SK-N-SH (cell line): ENCODE results near the gene TCFL5. TPM values are rescaled to one million over a fixed set of nuclear protein-coding genes. Genes with fewer than 3 reads are reported as not detected.

Experiments
- CTCF ChIA-PET: fragments of 300-600, 350-600 bp; formaldehyde crosslinking; extraction: SDS; loops from one replicate; lab custom pipeline; 2021; lab: Yijun Ruan, JAX
- POLR2A ChIA-PET: fragments of 350-600 bp; sonication (Branson Sonifier 250); formaldehyde crosslinking; extraction: SDS; loops from one replicate; lab custom pipeline; 2020; ENCODE audit warnings: antibody characterized with exemption, inconsistent platforms; lab: Yijun Ruan, JAX
- DNase-seq: peaks from one replicate; pipeline ENCODE4 v3.0.0; 2012
- H2AFZ ChIP-seq: fragments of 200-600 bp; sonication (generic); 2 replicates; pipeline ENCODE4 v1.8.1; 2016; ENCODE audit warnings: antibody characterized with exemption, mild to moderate bottlenecking, low read depth
- H3F3A ChIP-seq: fragments of 200-600 bp; sonication (generic); replicated peaks from 2 replicates; pipeline ENCODE3; 2016; ENCODE audit warnings: antibody characterized with exemption, mild to moderate bottlenecking; ENCODE audit not compliant: insufficient read depth
- H3K27ac ChIP-seq, 2 experiments: fragments of 200-500 bp in 1 of 2; fragments of 200-600 bp in 1 of 2; sonication (Bioruptor generic) in 1 of 2; sonication (generic), shearing (Covaris generic) in 1 of 2; 2 replicates each; pipeline versions ENCODE4 v1.5.1 to v1.6.1; 2014 to 2016; ENCODE audit warnings: low read depth in 2 of 2, inconsistent platforms in 1 of 2, low read length in 1 of 2, mild to moderate bottlenecking in 1 of 2, mixed read lengths in 1 of 2
- H3K27me3 ChIP-seq: fragments of 200-600 bp; sonication (generic), shearing (Covaris generic); 2 replicates; pipeline ENCODE4 v1.6.1; 2016; ENCODE audit warnings: mixed run types; ENCODE audit not compliant: insufficient read depth
- H3K36me3 ChIP-seq, 2 experiments: fragments of 200-500 bp in 1 of 2; fragments of 200-600 bp in 1 of 2; sonication (Bioruptor generic) in 1 of 2; sonication (generic) in 1 of 2; replicated peaks in 1 of 2; 2 replicates each; pipeline versions ENCODE3 to v1.5.1; 2014 to 2016; ENCODE audit warnings: low read length in 1 of 2, mild to moderate bottlenecking in 1 of 2; ENCODE audit not compliant: insufficient read depth in 2 of 2, control insufficient read depth in 1 of 2
- H3K4me1 ChIP-seq, 2 experiments: fragments of 200-500 bp in 1 of 2; fragments of 200-600 bp in 1 of 2; sonication (Bioruptor generic) in 1 of 2; sonication (generic), shearing (Covaris generic) in 1 of 2; 2 replicates each; pipeline versions ENCODE4 v1.5.1 to v1.6.1; 2014 to 2016; ENCODE audit warnings: low read depth in 1 of 2, low read length in 1 of 2, mixed run types in 1 of 2; ENCODE audit not compliant: insufficient read depth in 2 of 2, control insufficient read depth in 1 of 2
- H3K4me2 ChIP-seq: fragments of 200-600 bp; sonication (generic), shearing (Covaris generic); 2 replicates; pipeline ENCODE4 v1.6.1; 2017; ENCODE audit warnings: mixed run types
- H3K4me3 ChIP-seq, 2 experiments: fragments of 200-500 bp in 1 of 2; fragments of 200-600 bp in 1 of 2; sonication (Bioruptor generic) in 1 of 2; sonication (generic), shearing (Covaris generic) in 1 of 2; 2 replicates each; pipeline versions ENCODE4 v1.5.1 to v1.8.1; 2014 to 2016; ENCODE audit warnings: low read depth in 2 of 2, inconsistent platforms in 1 of 2, low read length in 1 of 2, mild to moderate bottlenecking in 1 of 2, mixed read lengths in 1 of 2, moderate library complexity in 1 of 2
- H3K79me2 ChIP-seq: fragments of 200-600 bp; sonication (generic); 2 replicates; pipeline ENCODE4 v1.8.1; 2017; ENCODE audit warnings: mild to moderate bottlenecking; ENCODE audit not compliant: insufficient read depth
- H3K9ac ChIP-seq: fragments of 200-600 bp; sonication (generic); 2 replicates; pipeline ENCODE4 v1.6.1; 2017; ENCODE audit warnings: mixed run types
- H3K9me2 ChIP-seq: fragments of 200-600 bp; sonication (generic); 2 replicates; pipeline ENCODE4 v1.6.1; 2017; ENCODE audit warnings: mixed run types
- H3K9me3 ChIP-seq: fragments of 200-600 bp; sonication (generic); 2 replicates; pipeline ENCODE4 v1.6.1; 2017; ENCODE audit warnings: mixed run types, mild to moderate bottlenecking, moderate library complexity
- H4K20me1 ChIP-seq: fragments of 200-600 bp; sonication (generic); 2 replicates; pipeline ENCODE4 v1.6.1; 2017; ENCODE audit warnings: mild to moderate bottlenecking, mixed run types; ENCODE audit not compliant: insufficient read depth
- CHD2 ChIP-seq: fragments of 150-350 bp; IDR thresholded peaks from 2 replicates; pipeline ENCODE4 v1.6.1; 2018; ENCODE audit warnings: low read length; ENCODE audit not compliant: partially characterized antibody
- FOSL2 ChIP-seq: IDR thresholded peaks from 2 replicates; pipeline ENCODE4 v1.4.0; 2012; ENCODE audit warnings: low read depth, mild to moderate bottlenecking, moderate library complexity, borderline replicate concordance
- FOXJ3 ChIP-seq: sonication (generic); formaldehyde crosslinking; IDR thresholded peaks from 2 replicates; pipeline ENCODE4 v1.5.1; 2020; ENCODE audit warnings: mild to moderate bottlenecking, missing genetic modification reagents
- FOXM1 ChIP-seq: IDR thresholded peaks from 2 replicates; pipeline ENCODE4 v1.4.0; 2012; ENCODE audit warnings: low read depth, mild to moderate bottlenecking
- GABPA ChIP-seq: IDR thresholded peaks from 2 replicates; pipeline ENCODE4 v1.4.0; 2012; ENCODE audit warnings: low read depth, mild to moderate bottlenecking
- GATA2 ChIP-seq: sonication (generic); formaldehyde crosslinking; IDR thresholded peaks from 2 replicates; pipeline ENCODE4 v1.5.0; 2020; ENCODE audit warnings: mild to moderate bottlenecking, missing genetic modification reagents
- JUND ChIP-seq: IDR thresholded peaks from 2 replicates; pipeline ENCODE4 v1.4.0; 2012
- MAX ChIP-seq: IDR thresholded peaks from 2 replicates; pipeline ENCODE4 v1.4.0; 2012; ENCODE audit warnings: low read depth
- NFIC ChIP-seq: IDR thresholded peaks from 2 replicates; pipeline ENCODE4 v1.4.0; 2012; ENCODE audit warnings: borderline replicate concordance
- PBX3 ChIP-seq: IDR thresholded peaks from 2 replicates; pipeline ENCODE4; 2012
- POLR2AphosphoS5 ChIP-seq: IDR thresholded peaks from 2 replicates; pipeline ENCODE4 v1.6.1; 2012; ENCODE audit warnings: low read depth, low read length
- RAD21 ChIP-seq: IDR thresholded peaks from 2 replicates; pipeline ENCODE4 v1.6.1; 2012; ENCODE audit warnings: mild to moderate bottlenecking, low read length
- REST ChIP-seq: IDR thresholded peaks from 2 replicates; pipeline ENCODE4 v1.6.1; 2012; ENCODE audit warnings: mild to moderate bottlenecking, low read depth, low read length, moderate library complexity
- RFX5 ChIP-seq: IDR thresholded peaks from 2 replicates; pipeline ENCODE4 v1.6.1; 2012; ENCODE audit warnings: mild to moderate bottlenecking, improper control_type of control experiment, low read length
- SIN3A ChIP-seq: IDR thresholded peaks from 2 replicates; pipeline ENCODE4 v1.6.1; 2012; ENCODE audit warnings: low read depth, mild to moderate bottlenecking, low read length, moderate library complexity, borderline replicate concordance
- TCF12 ChIP-seq: IDR thresholded peaks from 2 replicates; pipeline ENCODE4 v1.4.0; 2012
- TEAD4 ChIP-seq: IDR thresholded peaks from 2 replicates; pipeline ENCODE4 v1.4.0; 2012; ENCODE audit warnings: mild to moderate bottlenecking, borderline replicate concordance; ENCODE audit not compliant: insufficient read depth
- USF1 ChIP-seq: IDR thresholded peaks from 2 replicates; pipeline ENCODE4 v1.4.0; 2012; ENCODE audit warnings: low read depth, borderline replicate concordance
- YY1 ChIP-seq: IDR thresholded peaks from 2 replicates; pipeline ENCODE4 v1.4.0; 2012; ENCODE audit warnings: low read depth, mild to moderate bottlenecking
- WGBS: methylation state at CpG from one replicate; pipeline ENCODE4 v1.1.6; 2017; ENCODE audit warnings: low lambda C conversion rate; 5-methylcytosine and 5-hydroxymethylcytosine counted together
- polyA plus RNA-seq, 3 experiments: library from polyadenylated mRNA; depleted of rRNA; stranded (reverse); fragments of >200 nt; gene quantifications; 2 replicates each; pipeline ENCODE4 v1.2.3, GENCODE V29; 2012
- TF ChIP-seq, protein P1 (sequence below): fragments of 150-350 bp; IDR thresholded peaks from 2 replicates; pipeline ENCODE4 v1.6.1; 2016; ENCODE audit warnings: mild to moderate bottlenecking, low read depth, low read length

The TCFL5 gene
- polyA plus RNA-seq, 1 of the 3 experiments (the other 2 are of a cell fraction): 10.1 TPM

- H3K9ac ChIP-seq: no peak overlapping the region
- no peak for DNase-seq
- H4K20me1 ChIP-seq: peaks cover 95% of the 10 kb centered on the region
- no peaks in the 10 kb centered on the region for H3K9me3 ChIP-seq
- H3K36me3 ChIP-seq: peaks cover 64 to 83% of the 10 kb centered on the region in 2 experiments
- H2AFZ ChIP-seq: no peak overlapping the region
- no peak overlapping the region for H3K4me3 ChIP-seq
- ChIA-PET CTCF (interaction anchor here (1.1 to 17.1 kb wide), 4 partner anchors 9 to 99 kb away, joined by 3 to 181 read pairs (median 65); partner anchors contain the start of gene DIDO1), POLR2A (no interaction called here)
- H3K27ac ChIP-seq: no peak overlapping the region
- no peaks in the 10 kb centered on the region for H3K9me2 ChIP-seq
- 96% methylated on average over 11 of the region's 11 CpGs for WGBS
- no peak overlapping the region for H3K4me2 ChIP-seq
- H3F3A ChIP-seq: peaks cover 17% of the 10 kb centered on the region
- peaks cover 100% of the 10 kb centered on the region for H3K79me2 ChIP-seq
- H3K4me1 ChIP-seq: peaks cover 5 to 10% of the 10 kb centered on the region in 2 experiments; a peak in 2 of 4 replicates
- H3K27me3 ChIP-seq: no peaks in the 10 kb centered on the region
- TF ChIP-seq USF1 (no peak), JUND (no peak), TCF12 (no peak), TEAD4 (no peak), RFX5 (no peak), REST (no peak), SIN3A (no peak), FOXM1 (no peak), CHD2 (no peak), POLR2AphosphoS5 (no peak), RAD21 (no peak), FOSL2 (no peak), MAX (no peak), FOXJ3 (CRISPR knock-in tag) (no peak), YY1 (no peak), GABPA (no peak), NFIC (no peak), GATA2 (no peak), PBX3 (no peak)
- TF ChIP-seq, protein P1, sequence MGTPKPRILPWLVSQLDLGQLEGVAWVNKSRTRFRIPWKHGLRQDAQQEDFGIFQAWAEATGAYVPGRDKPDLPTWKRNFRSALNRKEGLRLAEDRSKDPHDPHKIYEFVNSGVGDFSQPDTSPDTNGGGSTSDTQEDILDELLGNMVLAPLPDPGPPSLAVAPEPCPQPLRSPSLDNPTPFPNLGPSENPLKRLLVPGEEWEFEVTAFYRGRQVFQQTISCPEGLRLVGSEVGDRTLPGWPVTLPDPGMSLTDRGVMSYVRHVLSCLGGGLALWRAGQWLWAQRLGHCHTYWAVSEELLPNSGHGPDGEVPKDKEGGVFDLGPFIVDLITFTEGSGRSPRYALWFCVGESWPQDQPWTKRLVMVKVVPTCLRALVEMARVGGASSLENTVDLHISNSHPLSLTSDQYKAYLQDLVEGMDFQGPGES: no peak
Observed at GRCh38 chr20:62910217-62910766, 48.7 kb upstream of the TCFL5 start.
